Colonic mucosa (tissue), 4 donors: Measurements from ENCODE around the gene NARS2. TPM values are rescaled to one million over a fixed set of nuclear protein-coding genes. Genes with fewer than 3 reads are reported as not detected.

Source experiments
- DNase-seq: peaks from one replicate; pipeline ENCODE4 v3.0.0-alpha.2; 2020
- H3K27ac ChIP-seq: fragments of 200-600 bp; one replicate; pipeline ENCODE4 v1.8.0; 2021
- H3K27me3 ChIP-seq: fragments of 200-600 bp; one replicate; pipeline ENCODE4 v1.8.0; 2021
- H3K36me3 ChIP-seq: fragments of 200-600 bp; one replicate; pipeline ENCODE4 v1.8.0; 2021
- H3K4me1 ChIP-seq: fragments of 200-600 bp; one replicate; pipeline ENCODE4 v1.8.0; 2021; ENCODE audit warnings: mild to moderate bottlenecking
- H3K4me3 ChIP-seq: fragments of 200-600 bp; one replicate; pipeline ENCODE4 v1.8.0; 2021
- H3K9ac ChIP-seq, 2 donors: one replicate each; pipeline ENCODE4 v1.7.0; 2013; ENCODE audit warnings: control low read depth in 2 of 2, low read depth in 2 of 2, low read length in 2 of 2
- H3K9me3 ChIP-seq: fragments of 200-600 bp; one replicate; pipeline ENCODE4 v1.8.0; 2021
- intact Hi-C: fragments of 100-400 bp; cut with DNase I; formaldehyde crosslinking; loops from one replicate; pipeline ENCODE4 v1.14.1; 2022
- total RNA-seq, 2 donors: library from RNA; stranded (reverse); fragmentation: NEBNext Ultra II Directional in 1 of 2; extraction: Animal tissue kit (Norgen Biotek cat#: 25700) in 1 of 2; gene quantifications; one replicate each; pipeline ENCODE4 v1.2.1, GENCODE V29; 2021
- TF ChIP-seq, protein P1 (sequence below): fragments of 200-600 bp; IDR thresholded peaks from one replicate; pipeline ENCODE4 v1.8.0; 2022; ENCODE audit warnings: antibody characterized with exemption, mild to moderate bottlenecking
- donor health status: healthy.
- donor health status: DM: no; HTN: no; CAD: no.
- donor health status: DM: no; HTN: no; CAD: no.

Gene NARS2
- total RNA-seq, 2 donors from 2014 or later: 15.0 to 23.7 TPM

GRCh38 chr11:78402847-78403246 lies 171.8 kb downstream of the NARS2 start:
- H3K9ac ChIP-seq: no peak overlapping the region
- H3K4me1 ChIP-seq: no peaks in the 10 kb centered on the region
- intact Hi-C loops: no loop called here
- H3K36me3 ChIP-seq: no peaks in the 10 kb centered on the region
- H3K27ac ChIP-seq: no peak overlapping the region
- H3K9me3 ChIP-seq: no peaks in the 10 kb centered on the region
- H3K27me3 ChIP-seq: no peaks in the 10 kb centered on the region
- no peak for DNase-seq
- H3K4me3 ChIP-seq: no peak overlapping the region
- TF ChIP-seq, protein P1, sequence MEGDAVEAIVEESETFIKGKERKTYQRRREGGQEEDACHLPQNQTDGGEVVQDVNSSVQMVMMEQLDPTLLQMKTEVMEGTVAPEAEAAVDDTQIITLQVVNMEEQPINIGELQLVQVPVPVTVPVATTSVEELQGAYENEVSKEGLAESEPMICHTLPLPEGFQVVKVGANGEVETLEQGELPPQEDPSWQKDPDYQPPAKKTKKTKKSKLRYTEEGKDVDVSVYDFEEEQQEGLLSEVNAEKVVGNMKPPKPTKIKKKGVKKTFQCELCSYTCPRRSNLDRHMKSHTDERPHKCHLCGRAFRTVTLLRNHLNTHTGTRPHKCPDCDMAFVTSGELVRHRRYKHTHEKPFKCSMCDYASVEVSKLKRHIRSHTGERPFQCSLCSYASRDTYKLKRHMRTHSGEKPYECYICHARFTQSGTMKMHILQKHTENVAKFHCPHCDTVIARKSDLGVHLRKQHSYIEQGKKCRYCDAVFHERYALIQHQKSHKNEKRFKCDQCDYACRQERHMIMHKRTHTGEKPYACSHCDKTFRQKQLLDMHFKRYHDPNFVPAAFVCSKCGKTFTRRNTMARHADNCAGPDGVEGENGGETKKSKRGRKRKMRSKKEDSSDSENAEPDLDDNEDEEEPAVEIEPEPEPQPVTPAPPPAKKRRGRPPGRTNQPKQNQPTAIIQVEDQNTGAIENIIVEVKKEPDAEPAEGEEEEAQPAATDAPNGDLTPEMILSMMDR: no peak

- no peak overlapping the region for H3K27ac ChIP-seq
- H3K9ac ChIP-seq: no peak overlapping the region
- no peaks in the 10 kb centered on the region for H3K9me3 ChIP-seq
- H3K27me3 ChIP-seq: no peaks in the 10 kb centered on the region
- no peak overlapping the region for H3K4me3 ChIP-seq
- intact Hi-C loops: no loop called here
- H3K36me3 ChIP-seq: no peaks in the 10 kb centered on the region
- no peak for DNase-seq
- no peaks in the 10 kb centered on the region for H3K4me1 ChIP-seq
- TF ChIP-seq, protein P1: no peak
Observed at GRCh38 chr11:78400702-78401101, 174.0 kb downstream of the NARS2 start.

DNA sequence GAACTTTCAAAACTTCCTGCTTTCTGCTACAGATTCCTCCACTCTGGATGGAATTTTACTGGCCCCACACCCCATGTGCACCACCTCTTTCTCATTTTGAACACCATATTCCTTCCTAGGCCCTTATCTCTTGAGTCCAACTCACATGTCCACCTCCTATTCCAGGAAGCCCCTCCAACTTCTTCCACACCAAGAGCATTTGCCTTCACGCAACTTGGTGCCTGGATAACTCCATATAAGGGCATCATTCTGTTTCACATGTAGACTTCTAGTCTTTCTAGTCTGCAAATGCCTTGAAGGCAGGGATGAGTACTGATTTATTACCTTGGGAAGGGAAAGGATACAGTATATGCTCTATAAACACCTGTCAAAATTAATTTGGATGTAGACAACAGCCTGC lies 174.5 kb downstream of the NARS2 start:
- no peak for DNase-seq
- TF ChIP-seq, protein P1: no peak
- H3K36me3 ChIP-seq: no peaks in the 10 kb centered on the region
- H3K27me3 ChIP-seq: no peaks in the 10 kb centered on the region
- intact Hi-C loops: no loop called here
- H3K4me3 ChIP-seq: no peak overlapping the region
- no peaks in the 10 kb centered on the region for H3K9me3 ChIP-seq
- H3K27ac ChIP-seq: no peak overlapping the region
- H3K4me1 ChIP-seq: no peaks in the 10 kb centered on the region
- no peak overlapping the region for H3K9ac ChIP-seq

- DNase-seq: no peak
- Histone ChIP-seq H3K4me3 (no peak overlapping the region), H3K4me1 (no peaks in the 10 kb centered on the region), H3K9me3 (no peaks in the 10 kb centered on the region), H3K27ac (no peak overlapping the region), H3K9ac (no peak overlapping the region), H3K36me3 (no peaks in the 10 kb centered on the region), H3K27me3 (no peaks in the 10 kb centered on the region)
- intact Hi-C loops: no loop called here
- TF ChIP-seq, protein P1: no peak
Observed at GRCh38 chr11:78399136-78399535, 175.5 kb downstream of the NARS2 start.

- Histone ChIP-seq H3K27ac (no peak overlapping the region), H3K27me3 (no peaks in the 10 kb centered on the region), H3K4me1 (no peaks in the 10 kb centered on the region), H3K4me3 (no peak overlapping the region), H3K9ac (no peak overlapping the region), H3K9me3 (no peaks in the 10 kb centered on the region), H3K36me3 (no peaks in the 10 kb centered on the region)
- TF ChIP-seq, protein P1: no peak
- intact Hi-C loops: no loop called here
- DNase-seq: no peak
Observed at GRCh38 chr11:78398715-78399114, 175.9 kb downstream of the NARS2 start.

DNA sequence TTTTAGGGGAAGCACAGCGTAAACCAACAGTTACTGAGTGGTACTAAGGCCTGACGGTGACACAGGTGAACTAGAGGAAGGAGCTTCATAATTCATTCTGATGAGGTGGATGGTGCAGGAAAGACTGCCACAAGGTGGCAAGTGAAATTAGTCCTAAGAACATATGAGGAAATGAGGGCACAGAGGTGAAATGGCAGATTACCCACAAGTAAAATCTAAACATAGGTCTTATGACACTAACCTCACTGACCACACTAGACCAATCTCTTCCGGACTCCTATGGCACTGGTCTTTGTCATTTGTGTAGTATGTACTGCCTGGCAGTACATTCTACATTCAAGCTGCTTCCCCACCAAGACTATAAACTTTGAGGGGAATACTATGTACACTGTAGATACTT lies 177.3 kb downstream of the NARS2 start:
- Histone ChIP-seq H3K4me1 (no peaks in the 10 kb centered on the region), H3K27me3 (no peaks in the 10 kb centered on the region), H3K36me3 (no peaks in the 10 kb centered on the region), H3K9me3 (no peaks in the 10 kb centered on the region), H3K27ac (no peak overlapping the region), H3K4me3 (no peak overlapping the region), H3K9ac (no peak overlapping the region)
- intact Hi-C loops: no loop called here
- DNase-seq: no peak
- TF ChIP-seq, protein P1: no peak
